ENCODE results near the gene MLF2. TPM values are rescaled to one million over a fixed set of nuclear protein-coding genes. Genes with fewer than 3 reads are reported as not detected.
"Not testable (repeated sequence)": the region's sequence is repeated elsewhere in the genome, so short reads cannot be mapped to it uniquely, and the experiment has no call there.

The MLF2 gene
- polyA plus RNA-seq, 3 donors from 2014 or later: 102 to 165 (median 155) TPM

DNA sequence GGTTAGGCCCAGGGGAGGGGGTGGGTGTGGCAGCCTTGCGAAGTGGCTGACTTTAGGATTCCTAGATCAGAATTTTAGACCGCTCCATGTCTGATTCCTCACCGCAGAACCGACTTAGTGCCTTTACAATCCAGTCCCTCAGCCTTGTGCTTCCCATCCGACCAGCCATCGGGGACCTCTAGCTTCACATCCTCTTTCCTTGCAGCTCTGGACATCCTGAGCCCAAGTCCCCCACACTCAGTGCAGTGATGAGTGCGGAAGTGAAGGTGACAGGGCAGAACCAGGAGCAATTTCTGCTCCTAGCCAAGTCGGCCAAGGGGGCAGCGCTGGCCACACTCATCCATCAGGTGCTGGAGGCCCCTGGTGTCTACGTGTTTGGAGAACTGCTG lies 28.5 kb downstream of the MLF2 start:
- Mint-ChIP-seq H3K9me3 (peaks cover 0 to 2% (median 0%) of the 10 kb centered on the region in 6 donors), H3K4me1 (peaks cover 24 to 33% of the 10 kb centered on the region in 2 donors), H3K4me3 (peak overlapping the region; percentile 87 to 98 (median 92)), H3K27ac (peak overlapping the region; percentile 91 to 99 (median 98)), H3K36me3 (peaks cover 2 to 17% (median 12%) of the 10 kb centered on the region in 3 donors), H3K27me3 (ENCODE audit: low read depth in 3 of 3) (peaks cover 9 to 12% (median 11%) of the 10 kb centered on the region in 3 donors)
- DNase-seq: peak in 1 of 3 donors; percentile 26

DNA sequence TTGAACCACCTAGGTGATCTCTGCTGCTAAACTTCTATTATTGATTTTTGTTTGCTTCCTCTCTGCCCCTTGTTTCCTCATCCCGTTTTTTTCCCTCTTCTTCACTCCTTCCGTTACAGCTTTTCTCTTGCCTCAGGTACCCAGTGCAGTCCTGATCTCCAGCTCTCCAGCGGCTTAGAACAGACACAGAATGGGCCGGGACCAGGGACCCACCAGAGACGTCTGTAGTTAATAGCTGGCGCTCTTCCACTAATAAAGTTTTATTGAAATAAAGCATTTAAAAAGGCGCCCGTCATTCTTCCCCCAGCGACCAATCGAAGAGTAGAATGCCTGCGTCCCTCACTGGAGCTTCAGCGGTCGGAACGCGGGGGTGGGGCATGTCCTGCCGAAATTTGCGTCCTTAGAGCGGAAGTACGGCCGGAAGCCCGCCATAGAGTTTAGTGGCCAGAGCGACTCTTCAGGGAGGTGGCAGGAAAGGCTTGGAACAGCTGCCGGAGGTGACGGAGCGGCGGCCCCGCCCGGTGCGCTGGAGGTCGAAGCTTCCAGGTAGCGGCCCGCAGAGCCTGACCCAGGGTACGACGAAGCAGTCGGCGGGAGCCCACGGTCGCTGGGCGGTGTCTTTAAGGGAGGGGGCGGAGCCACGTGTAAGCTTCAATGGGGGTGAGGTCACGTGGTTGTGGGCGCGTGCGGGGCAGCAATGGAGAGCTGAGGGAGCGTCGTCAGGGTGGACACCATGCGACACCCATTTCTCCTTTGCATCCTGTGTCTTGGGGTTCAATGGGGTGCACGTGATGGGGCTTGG lies 29.1 kb downstream of the MLF2 start, which contains the start of gene COPS7A:
COPS7A (plus strand) TSS at position 440 of the 802 bp plus-strand sequence. CDS start 611 bp downstream, outside the sequence.
- H3K9me3 Mint-ChIP-seq: peaks cover 0 to 2% (median 0%) of the 10 kb centered on the region in 6 donors
- H3K27ac Mint-ChIP-seq: peak within 1 kb of the TSS; percentile 91 to 99 (median 98)
- H3K36me3 Mint-ChIP-seq: peaks cover 0 to 11% (median 10%) of the 10 kb centered on the region in 3 donors
- peak within 1 kb of the TSS; percentile 87 to 98 (median 92) for H3K4me3 Mint-ChIP-seq
- peak; percentile 97 to 98 (median 97) for DNase-seq
- H3K4me1 Mint-ChIP-seq: peaks cover 24 to 33% of the 10 kb centered on the region in 2 donors
- peaks cover 9 to 13% (median 12%) of the 10 kb centered on the region in 3 donors for H3K27me3 Mint-ChIP-seq (ENCODE audit: low read depth in 3 of 3)

DNA sequence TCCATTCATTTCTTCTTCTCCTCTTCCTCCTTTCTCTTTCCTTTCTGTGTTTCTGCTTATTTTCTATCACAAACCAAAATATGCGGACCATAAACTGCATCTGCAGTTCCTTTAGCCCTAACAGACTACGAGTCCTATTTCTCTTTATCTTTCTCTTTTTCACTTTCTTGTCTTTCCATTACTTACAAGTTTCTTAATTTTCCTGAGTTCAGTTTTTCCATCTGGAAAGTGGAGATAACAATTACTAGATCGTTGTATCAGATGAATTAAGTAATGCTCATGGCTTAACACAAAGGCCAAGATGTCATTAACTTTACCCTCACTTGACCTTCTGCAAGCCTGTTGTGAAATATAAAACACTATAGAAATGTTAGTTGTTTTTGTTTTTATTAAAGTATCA lies 30.1 kb downstream of the MLF2 start:
- H3K9me3 Mint-ChIP-seq: peaks cover 0 to 2% (median 0%) of the 10 kb centered on the region in 6 donors
- H3K27me3 Mint-ChIP-seq (ENCODE audit: low read depth in 3 of 3): peaks cover 9 to 13% (median 12%) of the 10 kb centered on the region in 3 donors
- peaks cover 24 to 33% of the 10 kb centered on the region in 2 donors for H3K4me1 Mint-ChIP-seq
- no peak for DNase-seq
- H3K27ac Mint-ChIP-seq: peak overlapping the region in 2 of 6 donors; percentile 5 to 66
- H3K36me3 Mint-ChIP-seq: peaks cover 0 to 5% (median 5%) of the 10 kb centered on the region in 3 donors
- H3K4me3 Mint-ChIP-seq: peak overlapping the region in 2 of 5 donors; percentile 92 to 96

DNA sequence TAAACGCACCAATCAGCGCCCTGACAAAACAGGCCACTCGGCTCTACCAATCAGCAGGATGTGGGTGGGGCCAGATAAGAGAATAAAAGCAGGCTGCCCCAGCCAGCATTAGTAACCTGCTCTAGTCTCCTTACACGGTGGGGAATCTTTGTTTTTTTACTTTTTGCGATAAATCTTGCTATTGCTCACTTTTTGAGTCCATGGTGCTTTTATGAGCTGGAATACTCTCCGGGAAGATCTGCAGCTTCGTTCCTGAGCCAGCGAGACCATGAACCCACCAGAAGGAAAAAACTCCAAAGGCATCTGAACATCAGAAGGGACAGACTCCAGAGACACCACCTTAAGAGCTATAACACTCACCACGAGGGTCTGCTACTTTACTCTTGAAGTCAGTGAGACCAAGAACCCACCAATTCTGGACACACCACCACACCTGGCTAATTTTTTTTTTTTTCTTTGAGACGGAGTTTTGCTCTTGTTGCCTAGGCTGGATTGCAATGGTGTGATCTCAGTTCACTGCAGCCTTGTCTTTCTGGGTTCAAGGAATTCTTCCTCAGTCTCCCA lies 36.0 kb downstream of the MLF2 start:
- Mint-ChIP-seq H3K4me1 (no peaks in the 10 kb centered on the region), H3K27ac (no peak overlapping the region), H3K27me3 (ENCODE audit: low read depth in 3 of 3) (peaks cover 0 to 8% (median 4%) of the 10 kb centered on the region in 3 donors), H3K36me3 (no peaks in the 10 kb centered on the region), H3K4me3 (no peak overlapping the region), H3K9me3 (no peaks in the 10 kb centered on the region)
- DNase-seq: no peak

DNA sequence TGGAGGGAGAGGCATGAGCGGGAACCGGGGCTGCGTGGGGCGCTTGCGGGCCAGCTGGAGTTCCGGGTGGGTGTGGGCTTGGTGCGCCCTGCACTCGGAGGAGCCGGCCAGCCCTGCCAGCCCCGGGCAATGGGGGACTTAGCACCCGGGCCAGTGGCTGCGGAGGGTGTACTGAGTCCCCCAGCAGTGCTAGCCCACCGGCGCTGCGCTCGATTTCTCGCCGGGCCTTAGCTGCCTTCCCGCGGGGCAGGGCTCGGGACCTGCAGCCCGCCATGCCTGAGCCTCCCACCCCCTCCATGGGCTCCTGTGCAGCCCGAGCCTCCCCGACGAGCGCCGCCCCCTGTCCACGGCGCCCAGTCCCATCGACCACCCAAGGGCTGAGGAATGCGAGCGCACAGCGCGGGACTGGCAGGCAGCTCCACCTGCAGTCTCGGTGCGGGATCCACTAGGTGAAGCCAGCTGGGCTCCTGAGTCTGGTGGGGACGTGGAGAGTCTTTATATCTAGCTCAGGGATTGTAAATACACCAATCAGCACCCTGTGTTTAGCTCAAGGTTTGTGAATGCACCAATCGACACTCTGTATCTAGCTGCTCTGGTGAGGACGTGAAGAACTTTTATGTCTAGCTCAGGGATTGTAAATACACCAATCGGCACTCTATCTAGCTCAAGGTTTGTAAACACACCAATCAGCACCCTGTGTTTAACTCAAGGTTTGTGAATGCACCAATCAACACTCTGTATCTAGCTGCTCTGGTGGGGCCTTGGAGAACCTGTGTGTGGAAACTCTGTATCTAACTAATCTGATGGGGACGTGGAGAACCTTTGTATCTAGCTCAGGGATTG lies 36.7 kb downstream of the MLF2 start:
- H3K9me3 Mint-ChIP-seq; H3K27ac Mint-ChIP-seq; DNase-seq; H3K36me3 Mint-ChIP-seq; H3K4me3 Mint-ChIP-seq; H3K4me1 Mint-ChIP-seq; H3K27me3 Mint-ChIP-seq (ENCODE audit: low read depth in 3 of 3): not testable (repeated sequence)

DNA sequence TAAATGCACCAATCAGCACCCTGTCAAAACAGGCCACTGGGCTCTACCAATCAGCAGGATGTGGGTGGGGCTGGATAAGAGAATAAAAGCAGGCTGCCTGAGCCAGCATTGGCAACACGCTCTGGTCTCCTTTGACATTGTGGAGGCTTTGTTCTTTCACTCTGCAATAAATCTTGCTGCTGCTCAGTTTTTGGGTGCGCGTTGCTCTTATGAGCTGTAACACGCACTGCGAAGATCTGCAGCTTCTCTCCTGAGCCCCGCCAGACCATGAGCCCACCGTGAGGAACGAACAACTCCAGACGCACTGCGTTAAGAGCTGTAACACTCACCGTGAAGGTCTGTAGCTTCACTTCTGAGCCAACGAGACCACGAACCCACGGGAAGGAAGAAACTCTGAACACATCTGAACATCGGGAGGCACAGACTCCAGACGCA lies 44.0 kb downstream of the MLF2 start:
- no peaks in the 10 kb centered on the region for H3K9me3 Mint-ChIP-seq
- H3K4me3 Mint-ChIP-seq: peak overlapping the region in 4 of 5 donors; percentile 44 to 88 (median 69)
- peaks cover 4 to 10% of the 10 kb centered on the region in 2 donors for H3K4me1 Mint-ChIP-seq
- no peak for DNase-seq
- no peaks in the 10 kb centered on the region for H3K36me3 Mint-ChIP-seq
- H3K27ac Mint-ChIP-seq: peak overlapping the region in 2 of 6 donors; percentile 89 to 90
- peaks cover 2 to 16% (median 5%) of the 10 kb centered on the region in 3 donors for H3K27me3 Mint-ChIP-seq (ENCODE audit: low read depth in 3 of 3)

DNA sequence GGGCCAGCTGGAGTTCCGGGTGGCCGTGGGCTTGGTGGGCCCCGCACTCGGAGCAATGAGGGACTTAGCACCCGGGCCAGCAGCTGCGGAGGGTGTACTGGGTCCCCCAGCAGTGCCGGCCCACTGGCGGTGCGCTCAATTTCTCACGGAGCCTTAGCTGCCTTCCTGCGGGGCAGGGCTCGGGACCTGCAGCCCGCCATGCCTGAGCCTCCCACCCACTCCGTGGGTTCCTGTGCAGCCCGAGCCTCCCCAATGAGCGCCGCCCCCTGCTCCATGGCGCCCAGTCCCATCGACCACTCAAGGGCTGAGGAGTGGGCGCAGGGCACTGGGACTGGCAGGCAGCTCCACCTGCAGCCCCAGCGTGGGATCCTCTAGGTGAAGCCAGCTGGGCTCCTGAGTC lies 44.6 kb downstream of the MLF2 start:
- not testable (repeated sequence) for H3K9me3 Mint-ChIP-seq, H3K27ac Mint-ChIP-seq, H3K4me3 Mint-ChIP-seq, H3K36me3 Mint-ChIP-seq, DNase-seq
- peaks cover 5 to 19% (median 5%) of the 10 kb centered on the region in 3 donors for H3K27me3 Mint-ChIP-seq (ENCODE audit: low read depth in 3 of 3)
- peaks cover 4 to 10% of the 10 kb centered on the region in 2 donors for H3K4me1 Mint-ChIP-seq

DNA sequence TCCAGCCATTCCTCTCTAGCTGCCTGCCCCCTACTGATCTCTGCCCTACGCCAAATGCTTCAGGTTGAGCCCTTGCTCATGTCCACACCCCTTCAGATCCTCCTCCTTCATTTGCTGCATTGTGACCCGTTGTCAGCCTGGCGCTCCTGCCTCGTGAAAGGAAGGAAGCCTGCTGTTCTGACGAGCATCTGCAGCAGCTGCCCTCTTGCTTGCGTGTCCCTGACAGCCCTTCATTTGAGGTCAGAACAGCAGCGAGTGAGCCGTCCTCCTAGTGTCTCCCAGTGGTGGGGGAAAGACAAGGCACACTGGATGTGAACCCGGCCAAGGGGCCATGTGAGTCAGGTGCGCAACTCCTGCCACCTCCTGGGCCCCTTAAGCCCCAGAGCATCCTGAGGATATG lies 49.3 kb downstream of the MLF2 start:
- peaks cover 9 to 14% of the 10 kb centered on the region in 2 donors for H3K4me1 Mint-ChIP-seq
- no peaks in the 10 kb centered on the region for H3K9me3 Mint-ChIP-seq
- no peak for DNase-seq
- peaks cover 0 to 4% (median 0%) of the 10 kb centered on the region in 3 donors for H3K36me3 Mint-ChIP-seq
- H3K27ac Mint-ChIP-seq: no peak overlapping the region
- peak overlapping the region in 1 of 5 donors; percentile 22 for H3K4me3 Mint-ChIP-seq
- peaks cover 20 to 31% (median 28%) of the 10 kb centered on the region in 3 donors for H3K27me3 Mint-ChIP-seq (ENCODE audit: low read depth in 3 of 3)

DNA sequence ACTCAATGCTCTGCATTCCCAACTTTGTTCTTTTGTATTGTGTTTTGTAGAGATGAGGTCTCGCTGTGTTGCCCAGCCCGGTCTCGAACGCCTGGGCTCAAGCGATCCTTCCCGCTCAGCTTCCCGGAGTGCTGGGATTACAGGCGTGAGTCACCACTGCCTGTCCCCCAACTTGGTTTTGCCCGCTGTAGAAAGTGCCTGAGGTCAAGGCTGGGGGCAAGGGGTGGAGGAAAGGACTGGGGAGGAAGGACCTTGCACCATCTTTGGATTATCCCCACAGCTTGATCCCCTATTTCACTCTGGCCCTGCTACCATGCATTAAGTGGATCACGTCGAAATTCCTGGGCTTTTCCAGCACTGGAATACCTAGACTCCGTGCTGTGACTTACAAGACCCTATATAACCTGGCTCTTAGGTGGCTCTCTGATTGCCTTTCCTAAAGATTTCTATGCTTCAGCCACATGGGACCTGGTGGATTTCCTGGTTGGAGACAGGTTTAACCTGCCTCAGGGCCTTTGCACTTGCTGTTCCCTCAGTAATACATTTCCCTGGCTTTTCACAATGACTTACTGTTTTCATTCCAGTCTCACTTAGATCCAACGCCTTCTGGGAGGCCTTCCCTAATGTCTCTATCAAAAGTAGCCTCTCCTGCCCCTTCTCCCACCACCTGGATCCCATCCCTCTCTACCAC lies 51.7 kb downstream of the MLF2 start:
- Mint-ChIP-seq H3K9me3 (no peaks in the 10 kb centered on the region), H3K4me1 (peaks cover 8 to 14% of the 10 kb centered on the region in 2 donors), H3K27me3 (ENCODE audit: low read depth in 3 of 3) (peaks cover 31 to 42% (median 32%) of the 10 kb centered on the region in 3 donors), H3K27ac (no peak overlapping the region), H3K4me3 (peak overlapping the region; percentile 38 to 62 (median 48)), H3K36me3 (peaks cover 0 to 4% (median 0%) of the 10 kb centered on the region in 3 donors)
- DNase-seq: no peak

DNA sequence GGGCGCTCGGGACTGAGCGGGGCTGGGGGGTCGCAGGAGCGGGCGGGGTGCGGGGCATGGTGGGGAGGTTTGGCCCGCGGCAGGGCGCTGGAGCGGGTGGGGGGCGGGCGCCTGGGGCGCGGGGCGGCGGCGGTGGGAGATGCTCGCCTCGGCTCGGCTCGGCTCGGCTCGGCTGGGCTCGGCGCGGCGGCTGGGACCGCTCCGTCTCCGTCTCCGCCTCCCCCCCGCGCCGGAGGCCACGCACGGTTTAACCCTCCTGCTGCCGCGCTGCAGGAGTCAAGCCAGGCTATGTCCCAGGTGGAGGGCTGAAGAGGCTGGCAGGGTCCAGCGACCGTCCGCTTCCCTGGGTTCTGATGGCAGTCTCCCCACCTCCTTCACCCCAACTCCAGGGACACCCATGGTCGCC lies 52.3 kb downstream of the MLF2 start, which contains the start of gene PIANP:
PIANP (minus strand) TSS at position 170 of the 406 bp plus-strand sequence. CDS start 2,754 bp downstream, outside the sequence.
- no peak within 1 kb of the TSS for H3K27ac Mint-ChIP-seq
- peaks cover 31 to 42% (median 32%) of the 10 kb centered on the region in 3 donors for H3K27me3 Mint-ChIP-seq (ENCODE audit: low read depth in 3 of 3)
- H3K36me3 Mint-ChIP-seq: peaks cover 0 to 4% (median 0%) of the 10 kb centered on the region in 3 donors
- peak in 1 of 3 donors; percentile 18 for DNase-seq
- H3K4me3 Mint-ChIP-seq: peak within 1 kb of the TSS; percentile 46 to 62 (median 49)
- H3K9me3 Mint-ChIP-seq: no peaks in the 10 kb centered on the region
- H3K4me1 Mint-ChIP-seq: peaks cover 8 to 14% of the 10 kb centered on the region in 2 donors

DNA sequence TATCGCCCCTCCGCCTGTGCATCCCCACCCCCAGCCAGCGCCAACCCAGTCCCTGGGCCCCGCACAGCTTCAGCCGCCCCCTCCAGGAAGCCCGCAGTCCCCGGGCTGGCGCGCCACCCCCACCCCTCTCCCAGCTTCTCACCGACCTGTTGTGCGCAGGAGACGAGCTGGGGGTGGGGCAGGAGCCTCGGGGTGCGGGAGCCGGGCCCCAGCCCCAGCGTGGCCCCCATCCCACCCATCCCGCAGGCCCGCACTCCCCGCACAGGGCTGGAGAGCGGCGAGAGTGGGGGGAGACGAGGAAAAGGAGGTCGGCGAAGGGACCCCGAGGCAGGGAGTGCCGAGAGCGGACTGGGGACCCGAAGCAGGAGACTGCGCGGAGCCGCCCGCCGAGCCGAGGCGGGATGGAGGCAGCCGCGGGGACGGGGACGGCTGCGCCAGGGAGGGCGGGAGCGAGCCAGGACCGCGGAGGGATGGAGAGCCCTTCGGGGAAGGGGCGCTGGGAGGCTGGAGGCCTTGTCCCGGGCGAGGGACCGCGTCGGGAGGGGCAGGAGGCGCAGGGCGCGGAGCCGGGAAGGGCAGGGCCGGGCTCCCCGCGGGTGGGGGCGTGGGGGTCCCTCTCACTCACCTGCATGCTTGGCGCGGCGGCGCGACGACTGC lies 52.8 kb downstream of the MLF2 start:
- Mint-ChIP-seq H3K4me3 (peak overlapping the region in 4 of 5 donors; percentile 42 to 60 (median 48)), H3K27me3 (ENCODE audit: low read depth in 3 of 3) (peaks cover 30 to 40% (median 32%) of the 10 kb centered on the region in 3 donors), H3K9me3 (no peaks in the 10 kb centered on the region), H3K27ac (no peak overlapping the region), H3K4me1 (peaks cover 8 to 14% of the 10 kb centered on the region in 2 donors), H3K36me3 (peaks cover 0 to 4% (median 0%) of the 10 kb centered on the region in 3 donors)
- no peak for DNase-seq

Measured in immature natural killer cell (primary cell).